LNCaP clone FGC (cell line): ENCODE measurements around the gene IMMP2L.

Experiments
- DNase-seq: peaks from one replicate; pipeline ENCODE4 v3.0.0-alpha.2; 2011; ENCODE audit warnings: low read depth
- H3K4me3 ChIP-seq: 2 replicates; pipeline ENCODE4 v1.5.1; 2011; ENCODE audit warnings: mild to moderate bottlenecking, low read depth, low read length, control low read depth
- CTCF ChIP-seq: IDR thresholded peaks from 2 replicates; pipeline ENCODE4 v1.5.1; 2012; ENCODE audit warnings: mild to moderate bottlenecking; ENCODE audit not compliant: control insufficient read depth, insufficient read depth; ENCODE audit errors: extremely low read depth

Gene IMMP2L

GRCh38 chr7:110842796-110843195, 719.5 kb downstream of the IMMP2L start:
- no peak for TF ChIP-seq CTCF
- no peak for DNase-seq
- no peak overlapping the region for H3K4me3 ChIP-seq

GRCh38 chr7:110841840-110842545, 720.3 kb downstream of the IMMP2L start:
- no peak for TF ChIP-seq CTCF
- H3K4me3 ChIP-seq: no peak overlapping the region
- DNase-seq: no peak

GRCh38 chr7:110839866-110840265, 722.4 kb downstream of the IMMP2L start:
- no peak for DNase-seq
- no peak for TF ChIP-seq CTCF
- H3K4me3 ChIP-seq: no peak overlapping the region

GRCh38 chr7:110835849-110836248, 726.4 kb downstream of the IMMP2L start:
- TF ChIP-seq CTCF: no peak
- no peak overlapping the region for H3K4me3 ChIP-seq
- DNase-seq: no peak

- TF ChIP-seq CTCF: no peak
- peak; percentile 35 for DNase-seq
- no peak overlapping the region for H3K4me3 ChIP-seq
Measured at GRCh38 chr7:110835218-110835617, 727.1 kb downstream of the IMMP2L start.

GRCh38 chr7:110831419-110831818, 730.9 kb downstream of the IMMP2L start:
- no peak for TF ChIP-seq CTCF
- no peak overlapping the region for H3K4me3 ChIP-seq
- no peak for DNase-seq

GRCh38 chr7:110830778-110831177, 731.5 kb downstream of the IMMP2L start:
- DNase-seq: no peak
- H3K4me3 ChIP-seq: no peak overlapping the region
- TF ChIP-seq CTCF: no peak
